Activated CD8-positive, alpha-beta T cell treated with anti-CD3 and anti-CD28 coated beads for 36 hours (primary cell): ENCODE results near the gene F8. TPM values are rescaled to one million over a fixed set of nuclear protein-coding genes. Genes with fewer than 3 reads are reported as not detected.
A peak's percentile ranks its signal among the peaks of the same experiment; 100 is the strongest.
"Not testable (repeated sequence)": the region's sequence is repeated elsewhere in the genome, so short reads cannot be mapped to it uniquely, and the experiment has no call there.

Source experiments
- ATAC-seq: fragments of 200-7000 bp; cut with Tn5 transposase; one replicate; pipeline ENCODE4 v1.10.0; 2021; ENCODE audit warnings: mild to moderate bottlenecking, moderate library complexity
- CTCF ChIA-PET: fragments of 350-600 bp; sonication (Branson Sonifier 250); formaldehyde crosslinking; loops from one replicate; lab custom pipeline; 2021; ENCODE audit warnings: antibody characterized with exemption; lab: Charles Lee
- POLR2A ChIA-PET: fragments of 350-600 bp; sonication (Branson Sonifier 250); formaldehyde crosslinking; loops from one replicate; lab custom pipeline; 2021; ENCODE audit warnings: antibody characterized with exemption; lab: Charles Lee
- DNase-seq: peaks from one replicate; pipeline ENCODE4 v3.0.0-alpha.2; 2020
- H3K27ac Mint-ChIP-seq: one replicate; pipeline ENCODE4 v1.8.0; 2021; ENCODE audit warnings: mild to moderate bottlenecking, mixed read lengths
- H3K27me3 Mint-ChIP-seq: one replicate; pipeline ENCODE4 v1.8.0; 2021; ENCODE audit warnings: mixed read lengths
- H3K36me3 Mint-ChIP-seq: one replicate; pipeline ENCODE4 v1.8.0; 2021; ENCODE audit warnings: low read depth, mixed read lengths
- H3K4me1 Mint-ChIP-seq: one replicate; pipeline ENCODE4 v1.8.0; 2021; ENCODE audit warnings: low read depth, mixed read lengths
- H3K4me3 Mint-ChIP-seq: one replicate; pipeline ENCODE4 v1.8.0; 2021; ENCODE audit warnings: mild to moderate bottlenecking, moderate library complexity, mixed read lengths
- H3K9me3 Mint-ChIP-seq: one replicate; pipeline ENCODE4 v1.8.0; 2021; ENCODE audit warnings: mixed read lengths
- CTCF ChIP-seq: fragments of 200-600 bp; IDR thresholded peaks from one replicate; pipeline ENCODE4 v1.8.0; 2022; ENCODE audit warnings: antibody characterized with exemption, mild to moderate bottlenecking
- intact Hi-C: fragments of 100-400 bp; cut with micrococcal nuclease; formaldehyde crosslinking; loops from one replicate; pipeline ENCODE4 v1.10.0; 2022
- total RNA-seq, 2 experiments: library from RNA; stranded (reverse); gene quantifications; one replicate each; pipeline ENCODE4 v1.2.3, GENCODE V29; 2021

F8 gene
- total RNA-seq, 2 experiments from 2014 or later: 4.1 to 4.4 TPM

DNA sequence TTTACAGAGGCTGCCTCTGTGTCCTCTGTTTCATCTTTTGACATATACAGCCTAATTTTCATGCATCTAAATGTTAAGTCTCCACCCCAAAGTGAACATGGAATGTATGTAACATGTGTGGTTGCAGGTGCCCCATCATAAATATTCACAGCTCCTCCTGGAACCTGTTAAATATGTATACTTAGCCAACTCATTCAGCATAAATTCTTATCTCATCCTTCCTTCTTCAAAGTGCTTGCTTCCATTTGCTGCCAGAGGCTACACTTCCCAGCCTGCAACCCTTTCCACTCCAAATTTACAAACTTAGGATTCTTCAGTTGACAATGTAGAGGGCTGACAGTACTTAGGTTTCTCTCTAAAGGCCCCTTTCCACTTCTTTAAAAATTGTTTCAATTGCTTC lies 60.6 kb downstream of the F8 start:
- ChIA-PET POLR2A (no interaction called here), CTCF (no interaction called here)
- DNase-seq (no peak), ATAC-seq (no peak)
- Mint-ChIP-seq H3K4me1 (no peaks in the 10 kb centered on the region), H3K27me3 (peaks cover 6% of the 10 kb centered on the region), H3K9me3 (no peaks in the 10 kb centered on the region), H3K36me3 (no peaks in the 10 kb centered on the region), H3K27ac (no peak overlapping the region), H3K4me3 (no peak overlapping the region)
- intact Hi-C loops: no loop called here
- TF ChIP-seq CTCF: no peak

GRCh38 chrX:154955799-154956198 lies 66.7 kb downstream of the F8 start:
- H3K4me1 Mint-ChIP-seq, POLR2A ChIA-PET, H3K9me3 Mint-ChIP-seq, H3K4me3 Mint-ChIP-seq, DNase-seq, CTCF ChIA-PET, H3K27me3 Mint-ChIP-seq, intact Hi-C loops, H3K27ac Mint-ChIP-seq, ATAC-seq, H3K36me3 Mint-ChIP-seq: not testable (repeated sequence)

- DNase-seq, H3K4me3 Mint-ChIP-seq, H3K4me1 Mint-ChIP-seq, H3K36me3 Mint-ChIP-seq, H3K9me3 Mint-ChIP-seq, CTCF ChIA-PET, intact Hi-C loops, H3K27me3 Mint-ChIP-seq, POLR2A ChIA-PET, ATAC-seq, H3K27ac Mint-ChIP-seq: not testable (repeated sequence)
Measured at GRCh38 chrX:154939265-154939664, 83.3 kb downstream of the F8 start.

- H3K4me1 Mint-ChIP-seq, DNase-seq, H3K27me3 Mint-ChIP-seq, H3K36me3 Mint-ChIP-seq, H3K27ac Mint-ChIP-seq, H3K4me3 Mint-ChIP-seq, H3K9me3 Mint-ChIP-seq, ATAC-seq, CTCF ChIA-PET, POLR2A ChIA-PET, intact Hi-C loops: not testable (repeated sequence)
Measured at GRCh38 chrX:154924771-154925170, 97.8 kb downstream of the F8 start.

- intact Hi-C loops: no loop called here
- H3K36me3 Mint-ChIP-seq: no peaks in the 10 kb centered on the region
- H3K27ac Mint-ChIP-seq: no peak overlapping the region
- POLR2A ChIA-PET: interaction anchor here (1.0 kb wide), 1 partner anchor 139 kb away, joined by 3 read pairs; no protein-coding TSS in a partner anchor
- peaks cover 2% of the 10 kb centered on the region for H3K4me1 Mint-ChIP-seq
- peaks cover 2% of the 10 kb centered on the region for H3K27me3 Mint-ChIP-seq
- CTCF ChIA-PET: interaction anchor here (0.7 to 2.6 kb wide), 40 partner anchors 9 to 299 kb away, joined by 3 to 25 read pairs (median 4); partner anchors contain the start of gene BRCC3
- H3K9me3 Mint-ChIP-seq: no peaks in the 10 kb centered on the region
- DNase-seq: peak; percentile 25
- peak; percentile 70 for TF ChIP-seq CTCF
- ATAC-seq: peak; percentile 67
- H3K4me3 Mint-ChIP-seq: peak overlapping the region; percentile 50
Measured at GRCh38 chrX:154918060-154918483, 104.5 kb downstream of the F8 start.

- Mint-ChIP-seq H3K4me1 (peaks cover 2% of the 10 kb centered on the region), H3K4me3 (no peak overlapping the region), H3K9me3 (no peaks in the 10 kb centered on the region), H3K27me3 (no peaks in the 10 kb centered on the region), H3K27ac (no peak overlapping the region), H3K36me3 (no peaks in the 10 kb centered on the region)
- TF ChIP-seq CTCF: no peak
- no peak for DNase-seq
- intact Hi-C loops: no loop called here
- ChIA-PET CTCF (no interaction called here), POLR2A (no interaction called here)
- no peak for ATAC-seq
Measured at GRCh38 chrX:154914052-154914451, 108.5 kb downstream of the F8 start.

DNA sequence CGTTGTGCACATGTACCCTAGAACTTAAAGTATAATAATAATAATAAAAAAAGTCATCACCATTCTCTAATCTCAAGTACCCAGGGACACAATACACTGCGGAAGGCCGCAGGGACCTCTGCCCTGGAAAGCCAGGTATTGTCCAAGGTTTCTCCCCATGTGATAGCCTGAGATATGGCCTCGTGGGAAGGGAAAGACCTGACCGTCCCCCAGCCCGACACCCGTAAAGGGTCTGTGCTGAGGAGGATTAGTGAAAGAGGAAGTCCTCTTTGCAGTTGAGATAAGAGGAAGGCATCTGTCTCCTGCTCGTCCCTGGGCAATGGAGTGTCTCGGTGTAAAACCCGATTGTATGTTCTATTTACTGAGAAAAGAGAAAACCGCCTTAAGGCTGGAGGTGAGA lies 112.0 kb downstream of the F8 start:
- CTCF ChIA-PET, DNase-seq, H3K4me1 Mint-ChIP-seq, H3K36me3 Mint-ChIP-seq, POLR2A ChIA-PET, H3K27me3 Mint-ChIP-seq, H3K27ac Mint-ChIP-seq, intact Hi-C loops, H3K9me3 Mint-ChIP-seq, H3K4me3 Mint-ChIP-seq, ATAC-seq: not testable (repeated sequence)

DNA sequence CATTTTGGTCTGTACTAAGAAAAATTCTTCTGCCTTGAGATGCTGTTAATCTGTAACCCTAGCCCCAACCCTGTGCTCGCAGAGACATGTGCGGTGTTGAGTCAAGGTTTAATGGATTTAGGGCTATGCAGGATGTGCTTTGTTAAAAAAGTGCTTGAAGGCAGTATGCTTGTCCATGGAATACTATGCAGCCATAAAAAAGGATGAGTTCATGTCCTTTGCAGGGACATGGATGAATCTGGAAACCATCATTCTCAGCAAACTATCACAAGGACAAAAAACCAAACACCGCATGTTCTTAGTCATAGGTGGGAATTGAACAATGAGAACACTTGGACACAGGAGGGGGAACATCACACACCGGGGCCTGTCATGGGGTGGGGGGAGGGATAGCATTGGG lies 112.5 kb downstream of the F8 start:
- POLR2A ChIA-PET, ATAC-seq, H3K4me1 Mint-ChIP-seq, H3K36me3 Mint-ChIP-seq, intact Hi-C loops, DNase-seq, H3K4me3 Mint-ChIP-seq, H3K9me3 Mint-ChIP-seq, H3K27ac Mint-ChIP-seq, H3K27me3 Mint-ChIP-seq: not testable (repeated sequence)
- CTCF ChIA-PET: interaction anchor here (2.3 kb wide), 1 partner anchor 8 kb away, joined by 25 read pairs; no protein-coding TSS in a partner anchor
